ENCODE results near the gene PARD3B.

- TF ChIP-seq CTCF (IDR thresholded peaks at IDR 0.05): no peak
- no peak for TF ChIP-seq POLR2AphosphoS5 (IDR thresholded peaks at IDR 0.05)
- no peak for TF ChIP-seq POLR2A (IDR thresholded peaks at IDR 0.05)
These were observed 63.1 kb downstream of the PARD3B start for GRCh38 chr2:204608237-204608939.

All from prostate gland (tissue), 2 donors.